ENCODE measurements around the gene HYAL3.

- TF ChIP-seq CTCF (IDR thresholded peaks at IDR 0.05; ENCODE audit: poor library complexity, severe bottlenecking): no peak
- TF ChIP-seq EZH2 (IDR thresholded peaks at IDR 0.05; ENCODE audit: borderline replicate concordance, insufficient read depth, low read length, poor library complexity, severe bottlenecking): no peak
- peak; percentile 80 for TF ChIP-seq POLR2AphosphoS5 (IDR thresholded peaks at IDR 0.05)
Observed at GRCh38 chr3:50320853-50321335, 21.7 kb upstream of the HYAL3 start.
